HepG2 (cell line): ENCODE data around the gene KCTD6. TPM values are rescaled to one million over a fixed set of nuclear protein-coding genes. Genes with fewer than 3 reads are reported as not detected.

Source experiments
- CEBPG ChIP-seq: IDR thresholded peaks from 2 replicates; pipeline ENCODE4 v1.6.1; 2016
- FOSL1 ChIP-seq: sonication (generic); formaldehyde crosslinking; IDR thresholded peaks from 2 replicates; pipeline ENCODE4 v1.9.0; 2021; ENCODE audit warnings: missing genetic modification reagents, borderline replicate concordance
- FOXK1 ChIP-seq: sonication (generic); formaldehyde crosslinking; IDR thresholded peaks from 2 replicates; pipeline ENCODE4 v1.4.0; 2020; ENCODE audit warnings: low read depth, missing genetic modification reagents, borderline replicate concordance
- HDAC2 ChIP-seq: sonication (generic); formaldehyde crosslinking; IDR thresholded peaks from 2 replicates; pipeline ENCODE4 v1.4.0; 2020; ENCODE audit warnings: missing genetic modification reagents
- MIXL1 ChIP-seq: IDR thresholded peaks from 2 replicates; pipeline ENCODE4 v1.6.1; 2016
- MLX ChIP-seq: IDR thresholded peaks from 2 replicates; pipeline ENCODE4 v1.6.1; 2016
- MXI1 ChIP-seq: IDR thresholded peaks from 3 replicates; pipeline ENCODE4 v1.6.1; 2012; ENCODE audit warnings: low read depth, low read length, inconsistent platforms, borderline replicate concordance
- RXRB ChIP-seq: IDR thresholded peaks from 2 replicates; pipeline ENCODE4 v1.6.1; 2016; ENCODE audit warnings: borderline replicate concordance, missing genetic modification reagents, missing compliant biosample characterization
- SIX1 ChIP-seq: sonication (generic); formaldehyde crosslinking; IDR thresholded peaks from 2 replicates; pipeline ENCODE4 v1.4.0; 2020; ENCODE audit warnings: missing genetic modification reagents, borderline replicate concordance
- SNAPC5 ChIP-seq: sonication (generic); formaldehyde crosslinking; IDR thresholded peaks from 2 replicates; pipeline ENCODE4 v1.8.1; 2023; ENCODE audit warnings: mild to moderate bottlenecking, missing genetic modification reagents, borderline replicate concordance
- SPEN ChIP-seq: sonication (generic); formaldehyde crosslinking; IDR thresholded peaks from 2 replicates; pipeline ENCODE4 v1.5.1; 2020; ENCODE audit warnings: low read depth, mild to moderate bottlenecking, missing genetic modification reagents
- TBX2 ChIP-seq: sonication (generic); formaldehyde crosslinking; IDR thresholded peaks from 2 replicates; pipeline ENCODE4 v1.5.0; 2020; ENCODE audit warnings: missing genetic modification reagents, mild to moderate bottlenecking, borderline replicate concordance
- TEF ChIP-seq: sonication (generic); formaldehyde crosslinking; IDR thresholded peaks from 2 replicates; pipeline ENCODE4 v1.5.0; 2020; ENCODE audit warnings: missing genetic modification reagents
- ZBTB40 ChIP-seq, 2 experiments: fragments of 450-650 bp in 1 of 2; sonication (generic) in 1 of 2; formaldehyde crosslinking in 1 of 2; IDR thresholded peaks; 2 replicates each; pipeline versions ENCODE4 v1.6.1 to v1.8.0; 2016 to 2022; ENCODE audit warnings: antibody characterized with exemption in 1 of 2, mild to moderate bottlenecking in 1 of 2, missing genetic modification reagents in 1 of 2
- ZNF24 ChIP-seq: fragments of 450-650 bp; IDR thresholded peaks from 2 replicates; pipeline ENCODE4 v1.6.1; 2017; ENCODE audit warnings: antibody characterized with exemption, mild to moderate bottlenecking
- ZNF776 ChIP-seq: sonication (generic); formaldehyde crosslinking; IDR thresholded peaks from 2 replicates; pipeline ENCODE4 v1.4.0; 2020; ENCODE audit warnings: mild to moderate bottlenecking, missing genetic modification reagents
- polyA plus RNA-seq, 8 experiments: library from polyadenylated mRNA; depleted of rRNA in 3 of 8; stranded (reverse) in 7 of 8; unstranded in 1 of 8; fragments of >200 nt; fragmentation: Illumina TruSeq in 4 of 8; extraction: Trizol in 4 of 8; gene quantifications; 2 replicates each; pipeline versions ENCODE4 v1.2.1 to v1.2.3, GENCODE V29; 2011 to 2016; ENCODE audit warnings: low read depth in 4 of 8, missing spikeins in 1 of 8, mixed read lengths in 1 of 8; ENCODE audit not compliant: insufficient read depth in 1 of 8
- total RNA-seq, 5 experiments: library from RNA; depleted of rRNA; stranded (reverse); fragments of >200 nt; fragmentation: Illumina TruSeq; extraction: Trizol; gene quantifications; 2 replicates each; pipeline ENCODE4 v1.2.3, GENCODE V29; 2016; ENCODE audit warnings: low read depth in 1 of 5

Gene KCTD6
- total and polyA plus RNA-seq, 2 of the 13 experiments (the other 11 are each of a cell fraction or from before 2014, with no cell fraction given), result 13.4 to 14.2 TPM

GRCh38 chr3:58526515-58526957, 34.6 kb downstream of the KCTD6 start (continued):
- TF ChIP-seq ZBTB40 (IDR thresholded peaks at IDR 0.05), result 0 out of 2 replicates have a peak, but pooled peaks have one; percentile 18
- peak; percentile 90; the same call in 1 of the 2 replicates for TF ChIP-seq ZBTB40 (CRISPR knock-in tag; IDR thresholded peaks at IDR 0.05)
- TF ChIP-seq SPEN, result peak; percentile 44; the same call in 1 of the 2 replicates
- TF ChIP-seq FOSL1 (CRISPR knock-in tag), result peak; percentile 92
- no peak for TF ChIP-seq ZNF24
- peak; percentile 49; the same call in 1 of the 2 replicates for TF ChIP-seq HDAC2
- peak; percentile 32; the same call in 1 of the 2 replicates for TF ChIP-seq MIXL1 (CRISPR knock-in tag)
- TF ChIP-seq SNAPC5 (CRISPR knock-in tag), result no peak
- no peak for TF ChIP-seq MXI1
- TF ChIP-seq ZNF776 (CRISPR knock-in tag), result no peak
- TF ChIP-seq MLX (CRISPR knock-in tag), result no peak
- 0 out of 2 replicates have a peak, but pooled peaks have one; percentile 22 for TF ChIP-seq SIX1 (CRISPR knock-in tag)
- no peak for TF ChIP-seq FOXK1 (CRISPR knock-in tag)
- no peak for TF ChIP-seq TEF (CRISPR knock-in tag)
- peak; percentile 64 for TF ChIP-seq TBX2 (CRISPR knock-in tag)
- peak; percentile 26; the same call in 1 of the 2 replicates for TF ChIP-seq RXRB
- TF ChIP-seq CEBPG (CRISPR knock-in tag), result peak; percentile 94
